ENCODE results near the gene ECHS1.
"Not testable (repeated sequence)": the region's sequence is repeated elsewhere in the genome, so short reads cannot be mapped to it uniquely, and the experiment has no call there.

Gene ECHS1

GRCh38 chr10:133390597-133391248, 17.6 kb upstream of the ECHS1 start:
- H3K4me3 ChIP-seq (ENCODE audit: low read depth, low read length), result no peak overlapping the region
- no peak for TF ChIP-seq CTCF (IDR thresholded peaks at IDR 0.05; ENCODE audit: low read depth, low read length)

GRCh38 chr10:133388973-133389818, 16.0 kb upstream of the ECHS1 start:
- TF ChIP-seq CTCF (IDR thresholded peaks at IDR 0.05; ENCODE audit: low read depth, low read length), result no peak
- H3K4me3 ChIP-seq (ENCODE audit: low read depth, low read length), result no peak overlapping the region

- no peak for TF ChIP-seq CTCF (IDR thresholded peaks at IDR 0.05; ENCODE audit: low read depth, low read length)
- no peak overlapping the region for H3K4me3 ChIP-seq (ENCODE audit: low read depth, low read length)
These were observed 15.2 kb upstream of the ECHS1 start for GRCh38 chr10:133388236-133388972.

GRCh38 chr10:133386951-133387350, 13.8 kb upstream of the ECHS1 start:
- not testable (repeated sequence) for H3K4me3 ChIP-seq (ENCODE audit: low read depth, low read length)

- no peak for TF ChIP-seq CTCF (IDR thresholded peaks at IDR 0.05; ENCODE audit: low read depth, low read length)
- H3K4me3 ChIP-seq (ENCODE audit: low read depth, low read length), result no peak overlapping the region
These were observed 12.1 kb upstream of the ECHS1 start for GRCh38 chr10:133385214-133385613.

GRCh38 chr10:133384071-133384470, 10.9 kb upstream of the ECHS1 start:
- TF ChIP-seq CTCF (IDR thresholded peaks at IDR 0.05; ENCODE audit: low read depth, low read length), result no peak
- no peak overlapping the region for H3K4me3 ChIP-seq (ENCODE audit: low read depth, low read length)

GRCh38 chr10:133383551-133383950, 10.4 kb upstream of the ECHS1 start:
- no peak overlapping the region for H3K4me3 ChIP-seq (ENCODE audit: low read depth, low read length)
- TF ChIP-seq CTCF (IDR thresholded peaks at IDR 0.05; ENCODE audit: low read depth, low read length), result no peak
